GM12878 (cell line): Measurements from ENCODE around the gene SELENBP1. TPM values are rescaled to one million over a fixed set of nuclear protein-coding genes. Genes with fewer than 3 reads are reported as not detected.

Experiments used
- BCL3 ChIP-seq: IDR thresholded peaks from 2 replicates; pipeline ENCODE4 v1.6.1; 2011; ENCODE audit warnings: borderline replicate concordance, low read depth, mild to moderate bottlenecking, moderate library complexity, low read length; ENCODE audit not compliant: insufficient read depth, poor library complexity, severe bottlenecking
- BRCA1 ChIP-seq: IDR thresholded peaks from 2 replicates; pipeline ENCODE4 v1.6.1; 2011; ENCODE audit warnings: low read depth, low read length, improper control_type of control experiment
- CBFB ChIP-seq: IDR thresholded peaks from 2 replicates; pipeline ENCODE4 v1.6.1; 2016; ENCODE audit warnings: antibody characterized with exemption, low read depth
- CEBPZ ChIP-seq: fragments of 150-350 bp; IDR thresholded peaks from 2 replicates; pipeline ENCODE4 v1.6.1; 2016; ENCODE audit warnings: low read depth, low read length
- CHD2 ChIP-seq: IDR thresholded peaks from 2 replicates; pipeline ENCODE4 v1.6.1; 2011; ENCODE audit warnings: low read depth, low read length, improper control_type of control experiment, borderline replicate concordance
- IKZF1 ChIP-seq: fragments of 450-650 bp; conservative IDR thresholded peaks from 2 replicates; pipeline ENCODE4 v1.6.1; 2017; ENCODE audit warnings: antibody characterized with exemption, mild to moderate bottlenecking
- IRF4 ChIP-seq: IDR thresholded peaks from 2 replicates; pipeline ENCODE4 v1.6.1; 2011; ENCODE audit warnings: low read depth, low read length
- MEF2A ChIP-seq: IDR thresholded peaks from 2 replicates; pipeline ENCODE4 v1.6.1; 2011; ENCODE audit warnings: low read depth, mild to moderate bottlenecking, low read length, moderate library complexity; ENCODE audit not compliant: insufficient read depth
- MXI1 ChIP-seq: fragments of 150-350 bp; IDR thresholded peaks from 2 replicates; pipeline ENCODE4 v1.6.1; 2011; ENCODE audit warnings: low read depth, mild to moderate bottlenecking, inconsistent platforms, low read length, improper control_type of control experiment
- NFIC ChIP-seq: IDR thresholded peaks from 2 replicates; pipeline ENCODE4 v1.6.1; 2012; ENCODE audit warnings: low read depth, mild to moderate bottlenecking, inconsistent platforms, low read length, moderate library complexity
- PKNOX1 ChIP-seq: fragments of 450-650 bp; IDR thresholded peaks from 2 replicates; pipeline ENCODE4 v1.6.1; 2016; ENCODE audit warnings: mild to moderate bottlenecking
- POLR2AphosphoS2 ChIP-seq: IDR thresholded peaks from 2 replicates; pipeline ENCODE4 v1.6.1; 2011; ENCODE audit warnings: low read depth, mild to moderate bottlenecking, low read length, improper control_type of control experiment, moderate library complexity
- POU2F2 ChIP-seq: IDR thresholded peaks from 3 replicates; pipeline ENCODE4 v1.6.1; 2011; ENCODE audit warnings: low read depth, mild to moderate bottlenecking, low read length, borderline replicate concordance
- SPI1 ChIP-seq: IDR thresholded peaks from 2 replicates; pipeline ENCODE4 v1.6.1; 2011; ENCODE audit warnings: low read depth, mild to moderate bottlenecking, low read length, moderate library complexity, borderline replicate concordance; ENCODE audit not compliant: insufficient read depth
- TAF1 ChIP-seq: IDR thresholded peaks from 2 replicates; pipeline ENCODE4 v1.6.1; 2011; ENCODE audit warnings: mild to moderate bottlenecking, low read depth, low read length, borderline replicate concordance
- YBX1 ChIP-seq: fragments of 450-650 bp; IDR thresholded peaks from 2 replicates; pipeline ENCODE4 v1.6.1; 2016; ENCODE audit warnings: antibody characterized with exemption
- ZBTB40 ChIP-seq: fragments of 450-650 bp; IDR thresholded peaks from 2 replicates; pipeline ENCODE4 v1.6.1; 2016; ENCODE audit warnings: mild to moderate bottlenecking, moderate library complexity, borderline replicate concordance
- ZNF274 ChIP-seq: IDR thresholded peaks from one replicate; pipeline ENCODE4 v1.8.0; 2011; ENCODE audit not compliant: insufficient read length, insufficient read depth
- ZSCAN29 ChIP-seq: fragments of 450-650 bp; IDR thresholded peaks from 2 replicates; pipeline ENCODE4 v1.6.1; 2017; ENCODE audit warnings: mild to moderate bottlenecking, moderate library complexity
- ZZZ3 ChIP-seq: IDR thresholded peaks from 2 replicates; pipeline ENCODE4 v1.6.1; 2011; ENCODE audit warnings: low read depth; ENCODE audit not compliant: control insufficient read depth, insufficient read length
- polyA plus RNA-seq, 11 experiments: library from polyadenylated mRNA; depleted of rRNA in 4 of 11; unstranded in 6 of 11; stranded (reverse) in 5 of 11; fragments of >200 nt; fragmentation: Nextera tagmentation in 4 of 11; fragmentation: Illumina TruSeq in 1 of 11; extraction: Ambion mirVana in 4 of 11; extraction: Trizol in 1 of 11; gene quantifications; 1 replicate in 1 of 11; 2 replicates in 10 of 11; pipeline versions ENCODE4 v1.2.1 to v1.2.3, GENCODE V29; 2011 to 2016; ENCODE audit warnings: inconsistent platforms in 2 of 11, missing spikeins in 2 of 11, low read depth in 1 of 11
- total RNA-seq, 4 experiments: library from RNA; depleted of rRNA in 3 of 4; stranded (reverse); fragments of >200 nt in 3 of 4; fragmentation: Illumina TruSeq in 1 of 4; extraction: Trizol in 1 of 4; gene quantifications; 2 replicates each; pipeline versions ENCODE4 v1.2.1 to v1.2.3, GENCODE V29; 2013 to 2021

Gene SELENBP1
- total and polyA plus RNA-seq, 10 of the 15 experiments (the other 5 are each of a cell fraction or from before 2014, with no cell fraction given), result 0.41 TPM; not detected in 9

GRCh38 chr1:151326619-151327222 lies 45.8 kb downstream of the SELENBP1 start (continued):
- TF ChIP-seq ZBTB40 (peak; percentile 35; the same call in 1 of the 2 replicates), SPI1 (peak; percentile 65; the same call in 1 of the 2 replicates), IRF4 (no peak), CHD2 (0 out of 2 replicates have a peak, but pooled peaks have one; percentile 20), POLR2AphosphoS2 (peak; percentile 34; the same call in 1 of the 2 replicates), CEBPZ (no peak), ZNF274 (no peak), YBX1 (0 out of 2 replicates have a peak, but pooled peaks have one; percentile 36), TAF1 (0 out of 2 replicates have a peak, but pooled peaks have one; percentile 4), MEF2A (no peak), MXI1 (peak; percentile 38; the same call in 1 of the 2 replicates), BRCA1 (no peak), CBFB (no peak; the same call in 1 of the 2 replicates), ZZZ3 (no peak), ZSCAN29 (no peak), NFIC (no peak), POU2F2 (peak; percentile 50; the same call in 1 of the 3 replicates), BCL3 (no peak), IKZF1 (peak; percentile 3; the same call in 1 of the 2 replicates), PKNOX1 (0 out of 2 replicates have a peak, but pooled peaks have one; percentile 7)
